IMR-90 (cell line): ENCODE data around the gene CARD10. TPM values are rescaled to one million over a fixed set of nuclear protein-coding genes. Genes with fewer than 3 reads are reported as not detected.
"Not testable (repeated sequence)": the region's sequence is repeated elsewhere in the genome, so short reads cannot be mapped to it uniquely, and the experiment has no call there.

Experiments used
- ATAC-seq: fragments of 200-7000 bp; cut with Tn5 transposase; 2 replicates; pipeline ENCODE4 v1.9.1; 2020; ENCODE audit warnings: low read depth, mild to moderate bottlenecking, moderate library complexity
- BruUV-seq: library from RNA; stranded (reverse); fragments of 400-500 nt; replicated peaks from 2 replicates; lab custom pipeline; 2021; lab: Mats Ljungman, UMichigan
- CTCF ChIA-PET: fragments of 300-600 bp; formaldehyde crosslinking; extraction: SDS; loops from one replicate; lab custom pipeline; 2021; ENCODE audit warnings: antibody characterized with exemption; lab: Yijun Ruan, JAX
- POLR2A ChIA-PET: fragments of 300-600 bp; sonication (Branson Sonifier 250); formaldehyde crosslinking; loops from one replicate; lab custom pipeline; 2022; ENCODE audit warnings: antibody characterized with exemption; ENCODE audit not compliant: unreplicated experiment; lab: Charles Lee
- DNase-seq: peaks from one replicate; pipeline ENCODE4 v3.0.0; 2013
- H2AFZ ChIP-seq: replicated peaks from 2 replicates; pipeline ENCODE3; 2013; ENCODE audit warnings: low read length, mild to moderate bottlenecking; ENCODE audit not compliant: poor library complexity
- H2AK5ac ChIP-seq: 2 replicates; pipeline ENCODE4 v1.6.1; 2013; ENCODE audit warnings: low read depth, low read length, inconsistent platforms
- H2AK9ac ChIP-seq: replicated peaks from 2 replicates; pipeline ENCODE3; 2013; ENCODE audit warnings: mild to moderate bottlenecking, low read depth, low read length, moderate library complexity; ENCODE audit not compliant: poor library complexity
- H2BK120ac ChIP-seq: 2 replicates; pipeline ENCODE4 v1.6.1; 2013; ENCODE audit warnings: low read depth, low read length, inconsistent platforms
- H2BK15ac ChIP-seq: 3 replicates; pipeline ENCODE4 v1.6.1; 2013; ENCODE audit warnings: low read depth, low read length, inconsistent platforms
- H2BK20ac ChIP-seq: 2 replicates; pipeline ENCODE4 v1.6.1; 2013; ENCODE audit warnings: low read depth, mild to moderate bottlenecking, inconsistent platforms, low read length, moderate library complexity
- H2BK5ac ChIP-seq: 2 replicates; pipeline ENCODE4 v1.6.1; 2013; ENCODE audit warnings: mild to moderate bottlenecking, low read depth, low read length, inconsistent platforms; ENCODE audit not compliant: poor library complexity, severe bottlenecking
- H3K14ac ChIP-seq: replicated peaks from 2 replicates; pipeline ENCODE4 v1.6.1; 2013; ENCODE audit warnings: low read depth, low read length, inconsistent platforms
- H3K18ac ChIP-seq: 2 replicates; pipeline ENCODE4 v1.6.1; 2013; ENCODE audit warnings: low read depth, low read length, control low read depth
- H3K23ac ChIP-seq: 2 replicates; pipeline ENCODE4 v1.6.1; 2013; ENCODE audit warnings: low read depth, low read length, inconsistent platforms
- H3K27ac ChIP-seq: 2 replicates; pipeline ENCODE4 v1.5.1; 2013; ENCODE audit warnings: mild to moderate bottlenecking, control low read depth, low read length; ENCODE audit not compliant: insufficient read depth
- H3K27me3 ChIP-seq: 2 replicates; pipeline ENCODE4 v1.6.1; 2013; ENCODE audit warnings: low read length; ENCODE audit not compliant: control insufficient read depth, insufficient read depth
- H3K36me3 ChIP-seq: 2 replicates; pipeline ENCODE4 v1.6.1; 2013; ENCODE audit warnings: low read length, mixed read lengths; ENCODE audit not compliant: control insufficient read depth, insufficient read depth
- H3K4ac ChIP-seq: 2 replicates; pipeline ENCODE4 v1.6.1; 2013; ENCODE audit warnings: low read depth, low read length, inconsistent platforms
- H3K4me1 ChIP-seq: 2 replicates; pipeline ENCODE4 v1.6.1; 2013; ENCODE audit warnings: low read length, mixed read lengths; ENCODE audit not compliant: control insufficient read depth, insufficient read depth
- H3K4me2 ChIP-seq: 2 replicates; pipeline ENCODE4 v1.6.1; 2013; ENCODE audit warnings: low read depth, mild to moderate bottlenecking, control low read depth, low read length, moderate library complexity
- H3K4me3 ChIP-seq: 2 replicates; pipeline ENCODE4 v1.5.1; 2013; ENCODE audit warnings: low read depth, mild to moderate bottlenecking, control low read depth, low read length, moderate library complexity; ENCODE audit not compliant: insufficient read depth
- H3K56ac ChIP-seq: 2 replicates; pipeline ENCODE4 v1.6.1; 2013; ENCODE audit warnings: low read length, inconsistent platforms; ENCODE audit not compliant: insufficient read depth; ENCODE audit errors: extremely low read depth
- H3K79me1 ChIP-seq, 2 experiments: 2 replicates each; pipeline ENCODE4 v1.6.1; 2013; ENCODE audit warnings: low read length in 2 of 2, inconsistent platforms in 1 of 2, low read depth in 1 of 2
- H3K9ac ChIP-seq: 2 replicates; pipeline ENCODE4 v1.6.1; 2013; ENCODE audit warnings: low read depth, low read length, control low read depth
- H3K9me1 ChIP-seq: 2 replicates; pipeline ENCODE4 v1.6.1; 2013; ENCODE audit warnings: low read length, inconsistent platforms; ENCODE audit not compliant: insufficient read depth
- H3K9me3 ChIP-seq: 2 replicates; pipeline ENCODE4 v1.6.1; 2013; ENCODE audit warnings: low read length; ENCODE audit not compliant: control insufficient read depth, insufficient read depth
- H4K20me1 ChIP-seq: 2 replicates; pipeline ENCODE4 v1.6.1; 2013; ENCODE audit warnings: low read length, inconsistent platforms; ENCODE audit not compliant: insufficient read depth
- H4K5ac ChIP-seq: 2 replicates; pipeline ENCODE4 v1.6.1; 2013; ENCODE audit warnings: mild to moderate bottlenecking, low read depth, low read length, control low read depth
- H4K8ac ChIP-seq, 2 experiments: 2 replicates each; pipeline ENCODE4 v1.6.1; 2013; ENCODE audit warnings: low read depth in 2 of 2, low read length in 2 of 2, control low read depth in 1 of 2, inconsistent platforms in 1 of 2
- H4K91ac ChIP-seq: 2 replicates; pipeline ENCODE4 v1.6.1; 2013; ENCODE audit warnings: low read depth, low read length, inconsistent platforms; ENCODE audit not compliant: insufficient read depth
- WGBS, 2 experiments: methylation state at CpG; one replicate each; pipeline versions ENCODE4 v1.1.5 to v1.1.7; 2013; ENCODE audit warnings: missing lambda C conversion rate in 2 of 2; ENCODE audit not compliant: insufficient read length in 1 of 2; ENCODE audit errors: extremely low coverage in 2 of 2; 5-methylcytosine and 5-hydroxymethylcytosine counted together
- dilution Hi-C: fragments of 300-500 bp; cut with HindIII; formaldehyde crosslinking; loops from one replicate; pipeline ENCODE4 v1.14.3; 2018; ENCODE audit warnings: low sequenced_read_pairs; ENCODE audit not compliant: unreplicated experiment
- in situ Hi-C: fragments of 300-500 bp; cut with MboI; formaldehyde crosslinking; loops from 3 replicates; pipeline ENCODE4 v1.14.3; 2019; ENCODE audit warnings: low sequenced_read_pairs, inconsistent platforms, mixed read lengths
- intact Hi-C: fragments of 100-400 bp; cut with micrococcal nuclease; formaldehyde crosslinking; loops from 2 replicates; pipeline ENCODE4 v1.10.0; 2022
- polyA plus RNA-seq, 3 experiments: library from polyadenylated mRNA; depleted of rRNA; stranded (reverse); fragments of >200 nt; gene quantifications; 2 replicates each; pipeline ENCODE4 v1.2.3, GENCODE V29; 2012; ENCODE audit warnings: low replicate concordance in 1 of 3
- total RNA-seq: library from RNA; depleted of rRNA; stranded (reverse); fragments of >200 nt; gene quantifications from 2 replicates; pipeline ENCODE4 v1.2.3, GENCODE V29; 2012

Gene CARD10
- total and polyA plus RNA-seq, 2 of the 4 experiments (the other 2 are of a cell fraction), result 6.1 to 18.4 TPM

DNA sequence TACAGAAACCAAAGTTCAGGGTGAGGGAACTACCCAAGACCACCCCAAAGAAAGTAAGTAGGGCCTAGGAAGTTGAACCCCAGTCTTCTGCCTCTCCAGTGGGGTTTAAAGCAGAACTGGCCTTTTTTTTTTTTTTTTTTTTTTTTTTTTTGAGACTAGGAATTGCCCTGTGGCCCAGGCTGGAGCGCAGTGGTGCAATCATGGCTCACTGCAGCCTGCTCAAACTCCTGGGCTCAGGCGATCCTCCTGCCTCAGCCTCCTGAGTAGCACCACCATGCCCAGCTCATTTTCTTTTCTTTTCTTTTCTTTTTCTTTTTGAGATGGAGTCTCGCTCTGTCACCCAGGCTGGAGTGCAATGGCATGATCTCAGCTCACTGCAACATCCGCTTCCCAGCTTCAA, 23.2 kb upstream of the CARD10 start:
- 0 out of 2 replicates have a peak overlapping the region, but pooled peaks have one; percentile 6 for H2BK120ac ChIP-seq
- in situ Hi-C loops, ATAC-seq, H2AK9ac ChIP-seq, H3K14ac ChIP-seq, BruUV-seq, H3K4me2 ChIP-seq, H3K23ac ChIP-seq, H2AFZ ChIP-seq, H2BK5ac ChIP-seq, H2BK15ac ChIP-seq, H4K91ac ChIP-seq, H3K4me3 ChIP-seq, H4K5ac ChIP-seq, intact Hi-C loops, H3K18ac ChIP-seq, DNase-seq, H3K9ac ChIP-seq, H4K20me1 ChIP-seq, H3K56ac ChIP-seq, H3K27ac ChIP-seq, H3K9me3 ChIP-seq, H3K27me3 ChIP-seq, dilution Hi-C loops, H2BK20ac ChIP-seq, H3K36me3 ChIP-seq: not testable (repeated sequence)
- CTCF ChIA-PET, result interaction anchor here (0.7 to 4.6 kb wide), 3 partner anchors 22 to 50 kb away, joined by 4 to 28 read pairs (median 7); no protein-coding TSS in a partner anchor
- H3K4me1 ChIP-seq, result peaks cover 25% of the 10 kb centered on the region
- POLR2A ChIA-PET, result interaction anchor here (1.2 kb wide), 2 partner anchors 17 to 19 kb away, joined by 4 to 7 read pairs; no protein-coding TSS in a partner anchor
- H3K79me1 ChIP-seq, result peaks cover 0 to 10% of the 10 kb centered on the region in 2 experiments; a peak in 2 of 4 replicates
- 100% methylated on average over 1 of the region's 4 CpGs; no CpG with 5 or more reads in 1 of the 2 experiments for WGBS, 2 experiments
- H3K9me1 ChIP-seq, result peaks cover 10% of the 10 kb centered on the region; the same call in 1 of the 2 replicates
- peak overlapping the region in 1 of 2 experiments; percentile 4; a peak in 1 of 4 replicates for H4K8ac ChIP-seq
- H3K4ac ChIP-seq, result 0 out of 2 replicates have a peak overlapping the region, but pooled peaks have one; percentile 9
- 0 out of 2 replicates have a peak overlapping the region, but pooled peaks have one; percentile 78 for H2AK5ac ChIP-seq

DNA sequence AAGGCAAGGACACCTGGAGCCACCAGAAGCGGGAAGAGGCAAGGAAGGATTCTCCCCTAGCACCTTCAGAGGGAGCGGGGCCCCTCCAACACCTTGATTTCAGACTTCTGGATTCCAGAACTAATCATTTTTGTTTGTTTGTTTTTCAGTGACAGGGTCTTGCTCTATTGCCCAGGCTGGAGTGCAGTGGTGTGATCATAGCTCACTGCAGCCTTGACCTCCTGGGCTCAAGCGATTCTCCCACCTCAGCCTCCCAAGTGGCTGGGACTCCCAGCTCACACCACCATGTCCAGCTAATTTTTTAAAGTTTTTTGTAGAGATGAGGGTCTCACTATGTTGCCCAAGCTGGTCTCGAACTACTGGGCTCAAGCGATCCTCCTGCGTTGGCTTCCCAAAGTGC, 20.6 kb upstream of the CARD10 start:
- H3K4me1 ChIP-seq, H2BK120ac ChIP-seq, H3K9me3 ChIP-seq, H2BK5ac ChIP-seq, H3K36me3 ChIP-seq, DNase-seq, H2AK5ac ChIP-seq, H3K27ac ChIP-seq, H3K9ac ChIP-seq, H4K5ac ChIP-seq, H3K27me3 ChIP-seq, H3K14ac ChIP-seq, H4K20me1 ChIP-seq, H3K9me1 ChIP-seq, H2BK15ac ChIP-seq, dilution Hi-C loops, H2BK20ac ChIP-seq, H2AFZ ChIP-seq, H3K4me3 ChIP-seq, H3K23ac ChIP-seq, POLR2A ChIA-PET, BruUV-seq, H3K56ac ChIP-seq, H3K18ac ChIP-seq, ATAC-seq, H3K4me2 ChIP-seq, H3K79me1 ChIP-seq, H4K91ac ChIP-seq, H4K8ac ChIP-seq: not testable (repeated sequence)
- Histone ChIP-seq H2AK9ac (peak overlapping the region; percentile 28), H3K4ac (peak overlapping the region; percentile 24; the same call in 1 of the 2 replicates)
- in situ Hi-C loops, result loop anchor here (5.0 kb wide), 1 partner anchor 58 kb away; no protein-coding TSS in a partner anchor
- intact Hi-C loops, result loop anchor here (1.0 to 5.0 kb wide), 4 partner anchors 27 to 323 kb away; no protein-coding TSS in a partner anchor
- no CpG with 5 or more reads among the region's 6 CpGs for WGBS, 2 experiments
- CTCF ChIA-PET, result interaction anchor here (0.6 to 4.6 kb wide), 6 partner anchors 9 to 471 kb away, joined by 3 to 28 read pairs (median 6); no protein-coding TSS in a partner anchor
